Measurements from ENCODE around the gene MYH8.
A peak's percentile ranks its signal among the peaks of the same experiment; 100 is the strongest.

DNA sequence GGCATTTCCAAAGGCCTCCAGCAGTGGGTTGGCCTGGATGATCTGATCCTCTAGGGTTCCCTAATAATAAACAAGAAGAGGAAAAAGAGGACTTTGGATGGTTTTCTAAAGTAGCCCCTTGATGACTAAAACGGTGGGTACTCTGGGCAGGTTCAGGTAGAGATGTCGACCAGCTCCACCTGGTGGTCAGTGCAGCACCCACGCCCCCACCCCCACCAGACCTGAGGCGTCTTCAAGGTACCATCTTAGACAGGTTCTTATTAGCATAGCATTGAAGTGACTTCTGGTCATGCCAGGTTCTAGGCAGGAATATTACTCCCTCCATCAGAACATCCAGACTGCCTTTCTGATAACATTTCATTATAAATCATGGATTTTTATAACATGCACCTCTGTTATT, 64.0 kb downstream of the MYH8 start:
- TF ChIP-seq, protein P1, sequence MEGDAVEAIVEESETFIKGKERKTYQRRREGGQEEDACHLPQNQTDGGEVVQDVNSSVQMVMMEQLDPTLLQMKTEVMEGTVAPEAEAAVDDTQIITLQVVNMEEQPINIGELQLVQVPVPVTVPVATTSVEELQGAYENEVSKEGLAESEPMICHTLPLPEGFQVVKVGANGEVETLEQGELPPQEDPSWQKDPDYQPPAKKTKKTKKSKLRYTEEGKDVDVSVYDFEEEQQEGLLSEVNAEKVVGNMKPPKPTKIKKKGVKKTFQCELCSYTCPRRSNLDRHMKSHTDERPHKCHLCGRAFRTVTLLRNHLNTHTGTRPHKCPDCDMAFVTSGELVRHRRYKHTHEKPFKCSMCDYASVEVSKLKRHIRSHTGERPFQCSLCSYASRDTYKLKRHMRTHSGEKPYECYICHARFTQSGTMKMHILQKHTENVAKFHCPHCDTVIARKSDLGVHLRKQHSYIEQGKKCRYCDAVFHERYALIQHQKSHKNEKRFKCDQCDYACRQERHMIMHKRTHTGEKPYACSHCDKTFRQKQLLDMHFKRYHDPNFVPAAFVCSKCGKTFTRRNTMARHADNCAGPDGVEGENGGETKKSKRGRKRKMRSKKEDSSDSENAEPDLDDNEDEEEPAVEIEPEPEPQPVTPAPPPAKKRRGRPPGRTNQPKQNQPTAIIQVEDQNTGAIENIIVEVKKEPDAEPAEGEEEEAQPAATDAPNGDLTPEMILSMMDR (IDR thresholded peaks at IDR 0.05; ENCODE audit: borderline replicate concordance, extremely low read depth, low read length, poor library complexity, severe bottlenecking): peak; percentile 74
- no peak for TF ChIP-seq EZH2 (IDR thresholded peaks at IDR 0.05; ENCODE audit: borderline replicate concordance, low read depth, low read length, severe bottlenecking)
